Measurements from ENCODE around the gene MICALL1. TPM values are rescaled to one million over a fixed set of nuclear protein-coding genes. Genes with fewer than 3 reads are reported as not detected.
A peak's percentile ranks its signal among the peaks of the same experiment; 100 is the strongest.

Gene MICALL1
- total and polyA plus RNA-seq, 2 of the 13 experiments (the other 11 are each of a cell fraction or from before 2014, with no cell fraction given) = 7.6 to 10.6 TPM

- TF ChIP-seq ZNF609 (CRISPR knock-in tag; IDR thresholded peaks at IDR 0.05; ENCODE audit: borderline replicate concordance) (0 out of 2 replicates have a peak, but pooled peaks have one; percentile 17), ZNF207 (IDR thresholded peaks at IDR 0.05; ENCODE audit: borderline replicate concordance) (no peak), MXI1 (IDR thresholded peaks at IDR 0.05; ENCODE audit: borderline replicate concordance, low read depth, low read length) (no peak), CEBPB (IDR thresholded peaks at IDR 0.05; ENCODE audit: borderline replicate concordance, low read depth, low read length) (0 out of 2 replicates have a peak, but pooled peaks have one; percentile 34), ZFP36 (IDR thresholded peaks at IDR 0.05; ENCODE audit: borderline replicate concordance, low read depth, low read length, partially characterized antibody) (peak; percentile 48)
Observed at GRCh38 chr22:37897807-37898206, 8.3 kb upstream of the MICALL1 start (continued).

GRCh38 chr22:37898441-37899181, 7.5 kb upstream of the MICALL1 start:
- Histone ChIP-seq H3K36me3 (replicated peaks in 1 of 2; ENCODE audit: control insufficient read depth in 1 of 2, insufficient read depth in 2 of 2, low read length in 2 of 2) (no peaks in the 10 kb centered on the region), H3K9ac (ENCODE audit: insufficient read depth, low read depth, low read length) (peak overlapping the region; percentile 52), H3K79me2 (ENCODE audit: insufficient read depth, low read length) (no peaks in the 10 kb centered on the region), H3K27ac (ENCODE audit: extremely low read length, insufficient read depth, low read length) (peak overlapping the region; percentile 39), H3K9me3 (ENCODE audit: low read length) (no peaks in the 10 kb centered on the region), H3K4me2 (ENCODE audit: low read depth, low read length) (peak overlapping the region; percentile 41), H3K4me3 (replicated peaks in 1 of 3; ENCODE audit: insufficient read depth in 1 of 3, low read depth in 2 of 3, low read length in 3 of 3) (peak overlapping the region in 1 of 3 experiments; percentile 4; a peak in 1 of 6 replicates), H4K20me1 (ENCODE audit: insufficient read depth, low read length) (no peaks in the 10 kb centered on the region), H3K4me1 (ENCODE audit: insufficient read depth, low read length) (peaks cover 63% of the 10 kb centered on the region), H2AFZ (ENCODE audit: low read length) (no peak overlapping the region), H3K27me3 (ENCODE audit: control insufficient read depth in 1 of 2, insufficient read depth in 2 of 2, low read length in 2 of 2) (no peaks in the 10 kb centered on the region)
- peak; percentile 77 for DNase-seq (ENCODE audit: low spot score)
- POLR2A ChIA-PET = interaction anchor here (0.9 to 4.5 kb wide), 7 partner anchors 12 to 93 kb away, joined by 3 to 37 read pairs (median 7); partner anchors contain the start of genes ANKRD54 and GCAT
- FAIRE-seq = no peak
- in situ Hi-C loops (cut with HindIII; ENCODE audit: extremely low pct_ligation_motif_present, low pct_unique_long_range_greater_than_20kb) = no loop called here
- BruUV-seq (replicated peaks) = no TSS peak
- WGBS (ENCODE audit: low lambda C conversion rate) = 3% methylated on average over 6 of the region's 9 CpGs
- CTCF ChIA-PET (ENCODE audit: low intra/inter-chr PET ratio, low total read pairs) = interaction anchor here (0.7 kb wide), 1 partner anchor 35 kb away, joined by 3 read pairs; no protein-coding TSS in a partner anchor
- ATAC-seq = peak; percentile 41
- intact Hi-C loops (cut with micrococcal nuclease; ENCODE audit: unreplicated experiment) = no loop called here
- TF ChIP-seq REXO4 (CRISPR knock-in tag; IDR thresholded peaks at IDR 0.05; ENCODE audit: borderline replicate concordance) (no peak), CREM (IDR thresholded peaks at IDR 0.05) (no peak), CREM (CRISPR knock-in tag; IDR thresholded peaks at IDR 0.05) (no peak), ZMYM4 (CRISPR knock-in tag; IDR thresholded peaks at IDR 0.05) (no peak), JARID2 (CRISPR knock-in tag; IDR thresholded peaks at IDR 0.05; ENCODE audit: insufficient replicate concordance) (no peak), JUNB (CRISPR knock-in tag; IDR thresholded peaks at IDR 0.05; ENCODE audit: borderline replicate concordance) (no peak), ZNF160 (CRISPR knock-in tag; IDR thresholded peaks at IDR 0.05) (no peak), ZNF225 (CRISPR knock-in tag; IDR thresholded peaks at IDR 0.05) (no peak), ZSCAN9 (CRISPR knock-in tag; IDR thresholded peaks at IDR 0.05; ENCODE audit: borderline replicate concordance) (no peak), KAT8 (CRISPR knock-in tag; IDR thresholded peaks at IDR 0.05) (no peak), ETV5 (CRISPR knock-in tag; IDR thresholded peaks at IDR 0.05; ENCODE audit: borderline replicate concordance) (no peak), PATZ1 (CRISPR knock-in tag; IDR thresholded peaks at IDR 0.05) (peak; percentile 79)
